K562 (cell line): Measurements from ENCODE around the gene SLC22A8. TPM values are rescaled to one million over a fixed set of nuclear protein-coding genes. Genes with fewer than 3 reads are reported as not detected.

ENCODE experiments used
- ATAC-seq: fragments of 200-7000 bp; cut with Tn5 transposase; 3 replicates; pipeline ENCODE4 v1.9.1; 2020; ENCODE audit warnings: moderate library complexity
- BruUV-seq: library from RNA; stranded (reverse); fragments of 400-500 nt; replicated peaks from 2 replicates; lab custom pipeline; 2021; lab: Mats Ljungman, UMichigan
- CTCF ChIA-PET: fragments of 300-600 bp; formaldehyde crosslinking; extraction: SDS; loops from one replicate; lab custom pipeline; 2021; ENCODE audit warnings: low intra/inter-chr PET ratio; lab: Yijun Ruan, JAX
- POLR2A ChIA-PET: fragments of 300-600, 350-650 bp; sonication (Branson Sonifier 250); formaldehyde crosslinking; extraction: SDS; loops from one replicate; lab custom pipeline; 2021; ENCODE audit warnings: antibody characterized with exemption, inconsistent platforms; lab: Yijun Ruan, JAX
- DNase-seq, 4 experiments: peaks; one replicate each; pipeline versions ENCODE4 v3.0.0 to v3.0.0-alpha.2; 2011 to 2018; ENCODE audit warnings: low spot score in 3 of 4, mixed read lengths in 3 of 4; ENCODE audit errors: extremely low read depth in 1 of 4
- FAIRE-seq: peaks from 2 replicates; lab custom pipeline; 2011; peaks lifted over from hg19 to GRCh38; lab: Jason Lieb, UNC
- H2AFZ ChIP-seq: 2 replicates; pipeline ENCODE4 v1.6.0; 2011; ENCODE audit warnings: low read depth, low read length, control low read depth, inconsistent platforms
- H3K27ac ChIP-seq: fragments of 200-600 bp; 3 replicates; pipeline ENCODE4 v1.8.0; 2011; ENCODE audit warnings: low read depth, mild to moderate bottlenecking, control low read depth, inconsistent platforms, low read length, moderate library complexity, mixed read lengths; ENCODE audit errors: extremely low read depth
- H3K27me3 ChIP-seq, 2 experiments: fragments of 300-600 bp in 1 of 2; 2 replicates in 1 of 2; 3 replicates in 1 of 2; pipeline versions ENCODE4 v1.6.0 to v1.8.0; 2011; ENCODE audit warnings: inconsistent platforms in 2 of 2, low read length in 2 of 2, mild to moderate bottlenecking in 1 of 2, mixed read lengths in 1 of 2, moderate library complexity in 1 of 2; ENCODE audit not compliant: control insufficient read depth in 2 of 2, insufficient read depth in 2 of 2
- H3K36me3 ChIP-seq: fragments of 300-600 bp; 3 replicates; pipeline ENCODE4 v1.8.0; 2011; ENCODE audit warnings: mild to moderate bottlenecking, low read length, inconsistent platforms; ENCODE audit not compliant: control insufficient read depth, insufficient read depth
- H3K4me1 ChIP-seq, 2 experiments: fragments of 200-600 bp in 1 of 2; replicated peaks in 1 of 2; 2 replicates in 1 of 2; 3 replicates in 1 of 2; pipeline versions ENCODE4 v1.5.1 to v1.8.0; 2011; ENCODE audit warnings: inconsistent platforms in 2 of 2, low read length in 2 of 2, mild to moderate bottlenecking in 1 of 2, mixed read lengths in 1 of 2, moderate library complexity in 1 of 2; ENCODE audit not compliant: control insufficient read depth in 2 of 2, insufficient read depth in 2 of 2
- H3K4me2 ChIP-seq: 2 replicates; pipeline ENCODE4 v1.6.1; 2011; ENCODE audit warnings: low read length, control low read depth, inconsistent platforms, mixed read lengths; ENCODE audit not compliant: insufficient read depth
- H3K4me3 ChIP-seq: fragments of 200-600 bp; sonication (generic), shearing (Covaris generic); 2 replicates; pipeline ENCODE4 v1.5.1; 2016; ENCODE audit warnings: control low read depth, inconsistent platforms
- H3K79me2 ChIP-seq: fragments of 200-600 bp; 3 replicates; pipeline ENCODE4 v1.8.0; 2011; ENCODE audit warnings: low read length, inconsistent platforms; ENCODE audit not compliant: control insufficient read depth, insufficient read depth
- H3K9ac ChIP-seq, 2 experiments: 2 replicates each; pipeline versions ENCODE4 v1.6.0 to v1.6.1; 2011; ENCODE audit warnings: low read depth in 2 of 2, low read length in 2 of 2, control low read depth in 1 of 2, inconsistent platforms in 1 of 2, mild to moderate bottlenecking in 1 of 2, mixed read lengths in 1 of 2; ENCODE audit not compliant: insufficient read depth in 1 of 2
- H3K9me1 ChIP-seq: one replicate; pipeline ENCODE4 v1.6.0; 2011; ENCODE audit warnings: inconsistent platforms, mild to moderate bottlenecking, low read length, moderate library complexity; ENCODE audit not compliant: control insufficient read depth, insufficient read depth
- H3K9me3 ChIP-seq: replicated peaks from 2 replicates; pipeline ENCODE4 v1.5.1; 2011; ENCODE audit warnings: low read depth, low read length, inconsistent platforms; ENCODE audit not compliant: control insufficient read depth, insufficient read depth
- H4K20me1 ChIP-seq: replicated peaks from 2 replicates; pipeline ENCODE4 v1.6.1; 2011; ENCODE audit warnings: low read length, inconsistent platforms, mixed read lengths; ENCODE audit not compliant: control insufficient read depth, insufficient read depth
- BRF1 ChIP-seq: IDR thresholded peaks from 3 replicates; pipeline ENCODE4 v1.6.1; 2011; ENCODE audit warnings: borderline replicate concordance, mild to moderate bottlenecking; ENCODE audit not compliant: insufficient read length; ENCODE audit errors: extremely low read depth
- CLOCK ChIP-seq: fragments of 250-450 bp; sonication (Bioruptor Pico); IDR thresholded peaks from 2 replicates; pipeline ENCODE4 v1.4.0; 2020; ENCODE audit warnings: mild to moderate bottlenecking, moderate library complexity, borderline replicate concordance
- FOXK1 ChIP-seq: sonication (generic); formaldehyde crosslinking; IDR thresholded peaks from 2 replicates; pipeline ENCODE4 v1.8.0; 2022; ENCODE audit warnings: missing genetic modification reagents, mild to moderate bottlenecking, borderline replicate concordance
- GATA2 ChIP-seq: sonication (generic); formaldehyde crosslinking; IDR thresholded peaks from 2 replicates; pipeline ENCODE4 v1.4.0; 2020; ENCODE audit warnings: mild to moderate bottlenecking, missing genetic modification reagents
- HDAC2 ChIP-seq: fragments of 450-650 bp; IDR thresholded peaks from 2 replicates; pipeline ENCODE4 v1.6.1; 2016; ENCODE audit warnings: mild to moderate bottlenecking
- HMG20B ChIP-seq: fragments of 250-450 bp; sonication (Bioruptor Pico); IDR thresholded peaks from 2 replicates; pipeline ENCODE4 v1.5.0; 2021; ENCODE audit warnings: mild to moderate bottlenecking
- NFE2L1 ChIP-seq: fragments of 450-650 bp; IDR thresholded peaks from 2 replicates; pipeline ENCODE4 v1.6.1; 2016; ENCODE audit warnings: missing genetic modification characterization, low read depth, mild to moderate bottlenecking, missing compliant biosample characterization, moderate library complexity, borderline replicate concordance
- NFIC ChIP-seq: fragments of 450-650 bp; IDR thresholded peaks from 2 replicates; pipeline ENCODE4 v1.6.1; 2017; ENCODE audit warnings: mild to moderate bottlenecking, inconsistent platforms
- PKNOX1 ChIP-seq: fragments of 450-650 bp; IDR thresholded peaks from 2 replicates; pipeline ENCODE4 v1.6.1; 2016
- POLR2H ChIP-seq: IDR thresholded peaks from 2 replicates; pipeline ENCODE4 v1.6.1; 2016; ENCODE audit warnings: missing genetic modification characterization, low read depth, mild to moderate bottlenecking, control low read depth, missing compliant biosample characterization, moderate library complexity
- PPARD ChIP-seq: fragments of 250-450 bp; sonication (Bioruptor Pico); IDR thresholded peaks from 2 replicates; pipeline ENCODE4 v1.8.0; 2022; ENCODE audit warnings: inconsistent platforms, mild to moderate bottlenecking, moderate library complexity
- PRPF4 ChIP-seq: fragments of 200-400 bp; formaldehyde crosslinking; IDR thresholded peaks from one replicate; pipeline ENCODE4 v1.6.1; 2017; ENCODE audit warnings: low read length, low read depth, mild to moderate bottlenecking; ENCODE audit not compliant: insufficient read depth, poor library complexity, severe bottlenecking
- RBM34 ChIP-seq: fragments of 200-400 bp; formaldehyde crosslinking; IDR thresholded peaks from 2 replicates; pipeline ENCODE4 v1.6.1; 2018; ENCODE audit warnings: low read length, borderline replicate concordance; ENCODE audit not compliant: insufficient read depth
- STAG1 ChIP-seq: sonication (generic); formaldehyde crosslinking; IDR thresholded peaks from 2 replicates; pipeline ENCODE4 v1.5.0; 2020; ENCODE audit warnings: missing genetic modification reagents, borderline replicate concordance
- SUPT5H ChIP-seq: fragments of 450-650 bp; IDR thresholded peaks from 2 replicates; pipeline ENCODE4 v1.6.1; 2016
- WGBS: fragments of 100-300 bp; shearing (Covaris generic); methylation state at CpG from one replicate; pipeline ENCODE4 v1.1.6; 2016; ENCODE audit warnings: low coverage, mixed read lengths; ENCODE audit not compliant: insufficient coverage; ENCODE audit errors: missing lambda C conversion rate; 5-methylcytosine and 5-hydroxymethylcytosine counted together
- in situ Hi-C: fragments of 300-500 bp; cut with MboI; formaldehyde crosslinking; loops from 4 replicates; pipeline ENCODE4 v1.15.0; 2018; ENCODE audit warnings: inconsistent platforms, mixed read lengths
- intact Hi-C: fragments of 100-400 bp; cut with micrococcal nuclease; formaldehyde crosslinking; loops from 2 replicates; pipeline ENCODE4 v1.14.2; 2022
- polyA plus RNA-seq, 8 experiments: library from polyadenylated mRNA; depleted of rRNA in 4 of 8; stranded (reverse) in 5 of 8; unstranded in 3 of 8; fragments of >200 nt; fragmentation: Nextera tagmentation in 2 of 8; fragmentation: Illumina TruSeq in 1 of 8; extraction: Ambion mirVana in 2 of 8; extraction: Trizol in 1 of 8; gene quantifications; 2 replicates each; pipeline versions ENCODE4 v1.2.1 to v1.2.3, GENCODE V29; 2011 to 2014; ENCODE audit warnings: inconsistent platforms in 1 of 8, missing spikeins in 1 of 8
- total RNA-seq, 7 experiments: library from RNA; depleted of rRNA in 6 of 7; stranded (reverse); fragments of >200 nt in 6 of 7; fragmentation: Illumina TruSeq in 2 of 7; extraction: Trizol in 2 of 7; gene quantifications; 2 replicates each; pipeline versions ENCODE4 v1.2.1 to v1.2.3, GENCODE V29; 2011 to 2021; ENCODE audit warnings: low replicate concordance in 1 of 7

The SLC22A8 gene
- total and polyA plus RNA-seq, 9 of the 15 experiments (the other 6 are each of a cell fraction or from before 2014, with no cell fraction given), result not detected

GRCh38 chr11:62988276-62988675 is 27.4 kb downstream of the SLC22A8 start (continued):
- TF ChIP-seq POLR2H (tag), result no peak
- TF ChIP-seq SUPT5H, result no peak
- TF ChIP-seq STAG1, result no peak

GRCh38 chr11:62985041-62985750 is 30.4 kb downstream of the SLC22A8 start:
- no peak overlapping the region for H3K9ac ChIP-seq
- peaks cover 11 to 37% of the 10 kb centered on the region in 2 experiments for H3K27me3 ChIP-seq
- intact Hi-C loops, result no loop called here
- no peak overlapping the region for H3K27ac ChIP-seq
- H4K20me1 ChIP-seq, result 0 out of 2 replicates have a peak, but pooled peaks cover 5% of the 10 kb centered on the region
- ATAC-seq, result no peak
- no peaks in the 10 kb centered on the region for H3K9me3 ChIP-seq
- H3K4me2 ChIP-seq, result no peak overlapping the region
- H3K9me1 ChIP-seq, result no peaks in the 10 kb centered on the region
- in situ Hi-C loops, result no loop called here
- H3K36me3 ChIP-seq, result no peaks in the 10 kb centered on the region
- no peaks in the 10 kb centered on the region for H3K79me2 ChIP-seq
- no peak overlapping the region for H2AFZ ChIP-seq
- no peak for DNase-seq
- POLR2A ChIA-PET, result no interaction called here
- WGBS, result 0% methylated on average over 3 of the region's 3 CpGs
- TF ChIP-seq HDAC2 (no peak), FOXK1 (no peak), RBM34 (no peak), GATA2 (CRISPR knock-in tag) (no peak), PPARD (no peak), CLOCK (CRISPR knock-in tag) (no peak), BRF1 (no peak), HMG20B (CRISPR knock-in tag) (no peak), NFIC (no peak), PRPF4 (no peak), NFE2L1 (no peak), PKNOX1 (no peak)
- CTCF ChIA-PET, result no interaction called here
- no peak overlapping the region for H3K4me3 ChIP-seq
- no peaks in the 10 kb centered on the region for H3K4me1 ChIP-seq
- no peak for FAIRE-seq
- no TSS peak for BruUV-seq
